Adrenal gland (tissue), 5 donors: ENCODE data around the gene DPYD.

Experiments
- POLR2A ChIP-seq, 2 donors: fragments of 450-650 bp; IDR thresholded peaks; one replicate each; pipeline ENCODE4 v1.6.1; 2017; ENCODE audit warnings: antibody characterized with exemption in 2 of 2, mild to moderate bottlenecking in 2 of 2, moderate library complexity in 1 of 2
- TF ChIP-seq, protein P1 (sequence below), 6 experiments: fragments of 450-650 bp in 4 of 6; fragments of 200-600 bp in 2 of 6; sonication (generic) in 1 of 6; IDR thresholded peaks; 1 replicate in 5 of 6; 2 replicates in 1 of 6; pipeline versions ENCODE4 v1.5.1 to v1.8.0; 2016 to 2021; ENCODE audit warnings: antibody characterized with exemption in 6 of 6, mild to moderate bottlenecking in 2 of 6, moderate library complexity in 1 of 6
- donor health status: DM: no; HTN: no; CAD: no.

DNA sequence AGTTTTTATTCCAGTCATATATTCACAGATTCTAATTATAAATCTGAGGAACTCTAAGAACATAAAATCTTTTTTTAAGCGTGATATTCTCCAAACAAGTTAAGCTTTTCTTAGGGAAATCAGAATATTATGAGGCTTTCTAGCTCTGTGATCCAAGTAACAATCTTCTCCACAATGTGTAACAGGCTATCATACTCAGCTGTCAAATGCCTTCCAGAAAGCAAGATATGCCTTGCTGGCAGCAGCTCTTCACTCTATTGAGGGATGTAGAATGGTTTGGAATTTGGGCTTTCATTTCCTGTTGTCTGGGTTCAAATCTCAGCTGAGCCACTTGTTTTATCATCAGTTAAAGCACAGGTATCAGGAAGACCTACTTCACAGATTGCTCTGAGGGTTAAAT is 752.8 kb downstream of the DPYD start:
- no peak for TF ChIP-seq POLR2A (IDR thresholded peaks at IDR 0.05)
- TF ChIP-seq, protein P1, sequence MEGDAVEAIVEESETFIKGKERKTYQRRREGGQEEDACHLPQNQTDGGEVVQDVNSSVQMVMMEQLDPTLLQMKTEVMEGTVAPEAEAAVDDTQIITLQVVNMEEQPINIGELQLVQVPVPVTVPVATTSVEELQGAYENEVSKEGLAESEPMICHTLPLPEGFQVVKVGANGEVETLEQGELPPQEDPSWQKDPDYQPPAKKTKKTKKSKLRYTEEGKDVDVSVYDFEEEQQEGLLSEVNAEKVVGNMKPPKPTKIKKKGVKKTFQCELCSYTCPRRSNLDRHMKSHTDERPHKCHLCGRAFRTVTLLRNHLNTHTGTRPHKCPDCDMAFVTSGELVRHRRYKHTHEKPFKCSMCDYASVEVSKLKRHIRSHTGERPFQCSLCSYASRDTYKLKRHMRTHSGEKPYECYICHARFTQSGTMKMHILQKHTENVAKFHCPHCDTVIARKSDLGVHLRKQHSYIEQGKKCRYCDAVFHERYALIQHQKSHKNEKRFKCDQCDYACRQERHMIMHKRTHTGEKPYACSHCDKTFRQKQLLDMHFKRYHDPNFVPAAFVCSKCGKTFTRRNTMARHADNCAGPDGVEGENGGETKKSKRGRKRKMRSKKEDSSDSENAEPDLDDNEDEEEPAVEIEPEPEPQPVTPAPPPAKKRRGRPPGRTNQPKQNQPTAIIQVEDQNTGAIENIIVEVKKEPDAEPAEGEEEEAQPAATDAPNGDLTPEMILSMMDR (IDR thresholded peaks at IDR 0.05), result no peak
